ENCODE measurements around the gene NFILZ. TPM values are rescaled to one million over a fixed set of nuclear protein-coding genes. Genes with fewer than 3 reads are reported as not detected.
A peak's percentile ranks its signal among the peaks of the same experiment; 100 is the strongest.

NFILZ gene
- total RNA-seq, 1 experiment from 2014 or later = not detected

DNA sequence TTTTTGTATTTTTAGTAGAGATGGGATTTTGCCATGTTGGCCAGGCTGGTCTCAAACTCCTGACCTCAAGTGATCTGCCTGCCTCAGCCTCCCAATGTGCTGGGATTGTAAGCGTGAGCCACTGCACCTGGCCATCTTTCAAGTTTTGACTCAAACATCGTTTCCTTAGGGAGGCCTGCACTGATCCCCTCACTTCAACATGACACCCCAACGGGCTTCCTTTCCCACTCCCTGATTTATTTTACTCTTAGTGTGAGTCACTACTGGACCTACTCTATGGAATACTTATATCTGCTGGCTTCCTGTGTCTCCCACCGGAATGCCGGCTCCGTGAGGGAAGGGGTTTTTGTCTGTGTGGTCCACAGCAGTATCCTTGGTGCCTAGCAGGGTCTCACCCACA lies 15.4 kb upstream of the NFILZ start:
- Histone ChIP-seq H3K36me3 (ENCODE audit: low read depth, low read length) (no peaks in the 10 kb centered on the region), H2AFZ (ENCODE audit: low read length) (no peak overlapping the region), H3K27ac (ENCODE audit: low read length) (no peak overlapping the region), H3K9ac (ENCODE audit: low read length) (no peak overlapping the region), H3K79me2 (ENCODE audit: low read length) (no peaks in the 10 kb centered on the region), H3K4me2 (ENCODE audit: low read length) (no peak overlapping the region), H3K4me3 (ENCODE audit: low read length) (no peak overlapping the region), H4K20me1 (ENCODE audit: low read length) (no peaks in the 10 kb centered on the region), H3K27me3 (ENCODE audit: low read length) (peaks cover 3% of the 10 kb centered on the region), H3K9me2 (replicated peaks; ENCODE audit: low read length) (no peaks in the 10 kb centered on the region), H3K9me3 (ENCODE audit: low read length) (no peaks in the 10 kb centered on the region), H3K4me1 (ENCODE audit: insufficient read depth, low read length) (no peaks in the 10 kb centered on the region), H3F3A (ENCODE audit: low read length, unreplicated experiment) (no peaks in the 10 kb centered on the region)
- POLR2A ChIA-PET (ENCODE audit: unreplicated experiment) = no interaction called here
- DNase-seq (no peak), ATAC-seq (no peak; the same call in 1 of the 2 replicates)
- BruUV-seq (replicated peaks) = no TSS peak
- no peak for TF ChIP-seq EZH2 (IDR thresholded peaks at IDR 0.05; ENCODE audit: low read length, unreplicated experiment)
- TF ChIP-seq, protein P1, sequence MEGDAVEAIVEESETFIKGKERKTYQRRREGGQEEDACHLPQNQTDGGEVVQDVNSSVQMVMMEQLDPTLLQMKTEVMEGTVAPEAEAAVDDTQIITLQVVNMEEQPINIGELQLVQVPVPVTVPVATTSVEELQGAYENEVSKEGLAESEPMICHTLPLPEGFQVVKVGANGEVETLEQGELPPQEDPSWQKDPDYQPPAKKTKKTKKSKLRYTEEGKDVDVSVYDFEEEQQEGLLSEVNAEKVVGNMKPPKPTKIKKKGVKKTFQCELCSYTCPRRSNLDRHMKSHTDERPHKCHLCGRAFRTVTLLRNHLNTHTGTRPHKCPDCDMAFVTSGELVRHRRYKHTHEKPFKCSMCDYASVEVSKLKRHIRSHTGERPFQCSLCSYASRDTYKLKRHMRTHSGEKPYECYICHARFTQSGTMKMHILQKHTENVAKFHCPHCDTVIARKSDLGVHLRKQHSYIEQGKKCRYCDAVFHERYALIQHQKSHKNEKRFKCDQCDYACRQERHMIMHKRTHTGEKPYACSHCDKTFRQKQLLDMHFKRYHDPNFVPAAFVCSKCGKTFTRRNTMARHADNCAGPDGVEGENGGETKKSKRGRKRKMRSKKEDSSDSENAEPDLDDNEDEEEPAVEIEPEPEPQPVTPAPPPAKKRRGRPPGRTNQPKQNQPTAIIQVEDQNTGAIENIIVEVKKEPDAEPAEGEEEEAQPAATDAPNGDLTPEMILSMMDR (conservative IDR thresholded peaks at IDR 0.05; ENCODE audit: low read depth, low read length) = no peak
- TF ChIP-seq EZH2phosphoT487 (IDR thresholded peaks at IDR 0.05; ENCODE audit: borderline replicate concordance, low read length) = no peak
- CTCF ChIA-PET = interaction anchor here (0.7 kb wide), 2 partner anchors 34 to 41 kb away, joined by 3 to 12 read pairs; no protein-coding TSS in a partner anchor
- intact Hi-C loops (cut with micrococcal nuclease) = no loop called here

DNA sequence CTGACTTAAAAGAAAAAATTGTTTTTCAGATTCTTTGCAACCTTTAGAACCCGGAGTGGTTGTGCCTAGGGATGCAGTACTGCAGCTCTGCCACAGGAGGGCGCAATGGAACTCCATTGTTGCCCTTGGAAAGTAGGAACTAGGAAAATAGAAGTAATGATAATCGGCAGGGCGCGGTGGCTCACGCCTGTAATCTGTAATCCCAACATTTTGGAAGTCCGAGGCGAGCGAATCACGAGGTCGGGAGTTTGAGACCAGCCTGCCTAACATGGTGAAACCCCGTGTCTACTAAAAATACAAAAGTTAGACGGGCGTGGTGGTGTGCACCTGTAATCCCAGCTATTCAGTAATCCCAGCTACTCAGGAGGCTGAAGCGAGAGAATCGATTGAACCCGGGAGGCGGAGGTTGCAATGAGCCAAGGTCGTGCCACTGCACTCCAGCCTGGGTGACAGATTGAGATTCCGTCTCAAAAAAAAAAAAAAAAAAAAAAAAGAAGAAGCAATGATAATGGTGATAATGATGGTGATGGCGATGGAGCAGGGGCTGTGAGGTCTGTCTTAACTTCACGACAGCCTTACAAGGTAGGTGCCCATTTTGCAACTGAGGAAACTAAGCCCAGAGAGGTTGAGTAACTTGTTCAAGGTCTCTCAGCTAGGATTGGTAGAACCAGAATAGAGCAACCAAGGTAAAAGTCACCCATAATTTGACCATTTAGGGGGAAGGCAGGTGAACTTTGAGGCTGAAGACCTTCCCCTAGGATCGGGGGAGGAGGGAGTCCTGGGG lies 14.4 kb upstream of the NFILZ start:
- Histone ChIP-seq H2AFZ (ENCODE audit: low read length) (no peak overlapping the region), H3K4me1 (ENCODE audit: insufficient read depth, low read length) (no peaks in the 10 kb centered on the region)
- no peak; the same call in 1 of the 2 replicates for ATAC-seq

More for the DNA sequence above, 14.4 kb upstream of the NFILZ start:
- no peaks in the 10 kb centered on the region for H3K79me2 ChIP-seq (ENCODE audit: low read length)
- no peaks in the 10 kb centered on the region for H4K20me1 ChIP-seq (ENCODE audit: low read length)
- BruUV-seq (replicated peaks) = no TSS peak
- no peaks in the 10 kb centered on the region for H3K9me3 ChIP-seq (ENCODE audit: low read length)
- intact Hi-C loops (cut with micrococcal nuclease) = no loop called here
- no peak overlapping the region for H3K27ac ChIP-seq (ENCODE audit: low read length)
- DNase-seq = peak; percentile 84
- no peaks in the 10 kb centered on the region for H3K36me3 ChIP-seq (ENCODE audit: low read depth, low read length)
- H3K4me2 ChIP-seq (ENCODE audit: low read length) = no peak overlapping the region
- CTCF ChIA-PET = interaction anchor here (0.5 to 0.7 kb wide), 2 partner anchors 25 to 35 kb away, joined by 3 read pairs; no protein-coding TSS in a partner anchor
- POLR2A ChIA-PET (ENCODE audit: unreplicated experiment) = interaction anchor here (0.6 kb wide), 1 partner anchor 751 kb away, joined by 8 read pairs; no protein-coding TSS in a partner anchor
- H3K9me2 ChIP-seq (replicated peaks; ENCODE audit: low read length) = no peaks in the 10 kb centered on the region
- no peaks in the 10 kb centered on the region for H3F3A ChIP-seq (ENCODE audit: low read length, unreplicated experiment)
- TF ChIP-seq, protein P1 (conservative IDR thresholded peaks at IDR 0.05; ENCODE audit: low read depth, low read length) = peak; percentile 96
- TF ChIP-seq EZH2phosphoT487 (IDR thresholded peaks at IDR 0.05; ENCODE audit: borderline replicate concordance, low read length) = no peak
- no peak for TF ChIP-seq EZH2 (IDR thresholded peaks at IDR 0.05; ENCODE audit: low read length, unreplicated experiment)
- no peak overlapping the region for H3K4me3 ChIP-seq (ENCODE audit: low read length)
- H3K27me3 ChIP-seq (ENCODE audit: low read length) = no peaks in the 10 kb centered on the region; the same call in 1 of the 2 replicates
- H3K9ac ChIP-seq (ENCODE audit: low read length) = no peak overlapping the region

All from PC-3 (cell line).